ENCODE results near the gene SAA4.
"Not testable (repeated sequence)": the region's sequence is repeated elsewhere in the genome, so short reads cannot be mapped to it uniquely, and the experiment has no call there.

The SAA4 gene

GRCh38 chr11:18189476-18190245 is 46.9 kb downstream of the SAA4 start:
- not testable (repeated sequence) for DNase-seq (ENCODE audit: low spot score)

DNA sequence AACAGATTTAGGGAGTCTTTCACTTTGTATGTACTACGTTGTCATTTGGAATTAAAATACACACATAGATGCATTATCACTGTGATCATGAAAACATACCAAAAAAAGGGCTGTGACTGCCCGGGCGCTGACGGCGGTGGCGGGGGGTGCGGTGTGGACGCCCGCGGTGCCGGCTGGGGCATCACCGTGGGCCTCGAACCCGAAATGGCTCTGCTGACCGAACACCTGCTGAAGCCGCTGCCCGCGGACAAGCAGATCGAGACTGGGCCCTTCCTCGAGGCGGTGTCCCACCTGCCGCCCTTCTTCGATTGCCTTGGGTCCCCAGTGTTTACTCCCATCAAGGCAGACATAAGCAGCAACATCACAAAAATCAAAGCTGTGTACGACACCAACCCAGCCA is 47.8 kb downstream of the SAA4 start:
- no peak for DNase-seq (ENCODE audit: low spot score)

Measured in Ammon's horn (tissue), 1 donor.